Choroid plexus epithelial cell (primary cell): ENCODE measurements around the gene CFAP92.
A peak's percentile ranks its signal among the peaks of the same experiment; 100 is the strongest.

Experiments used
- DNase-seq: peaks from one replicate; pipeline ENCODE4 v3.0.0-alpha.2; 2010; ENCODE audit warnings: low read depth
- H3K4me3 ChIP-seq: 2 replicates; pipeline ENCODE4 v1.5.1; 2011; ENCODE audit warnings: low read depth, mild to moderate bottlenecking, control low read depth, low read length, moderate library complexity
- CTCF ChIP-seq: conservative IDR thresholded peaks from 2 replicates; pipeline ENCODE4 v1.5.1; 2011; ENCODE audit warnings: low read depth, mild to moderate bottlenecking, control low read depth, inconsistent platforms, low read length, moderate library complexity

The CFAP92 gene

GRCh38 chr3:128973988-128974564, 19.8 kb downstream of the CFAP92 start:
- no peak for TF ChIP-seq CTCF
- H3K4me3 ChIP-seq = no peak overlapping the region
- DNase-seq = no peak

- DNase-seq = peak; percentile 83
- no peak overlapping the region for H3K4me3 ChIP-seq
- TF ChIP-seq CTCF = no peak
Measured at GRCh38 chr3:128971421-128972100, 22.3 kb downstream of the CFAP92 start.

- no peak overlapping the region for H3K4me3 ChIP-seq
- TF ChIP-seq CTCF = no peak
- DNase-seq = no peak
Measured at GRCh38 chr3:128970740-128971047, 23.2 kb downstream of the CFAP92 start.

GRCh38 chr3:128969993-128970739, 23.7 kb downstream of the CFAP92 start:
- peak; percentile 59 for DNase-seq
- H3K4me3 ChIP-seq = no peak overlapping the region
- TF ChIP-seq CTCF = peak; percentile 92

- DNase-seq = no peak
- no peak overlapping the region for H3K4me3 ChIP-seq
- no peak for TF ChIP-seq CTCF
Measured at GRCh38 chr3:128967748-128968355, 26.0 kb downstream of the CFAP92 start.

- TF ChIP-seq CTCF = no peak
- H3K4me3 ChIP-seq = no peak overlapping the region
- no peak for DNase-seq
Measured at GRCh38 chr3:128965818-128966217, 28.1 kb downstream of the CFAP92 start.
